Caco-2 (cell line): Measurements from ENCODE around the gene EAPP. TPM values are rescaled to one million over a fixed set of nuclear protein-coding genes. Genes with fewer than 3 reads are reported as not detected.
"Not testable (repeated sequence)": the region's sequence is repeated elsewhere in the genome, so short reads cannot be mapped to it uniquely, and the experiment has no call there.

Experiments
- BruUV-seq: library from RNA; stranded (reverse); fragments of 400-500 nt; replicated peaks from 2 replicates; lab custom pipeline; 2021; lab: Mats Ljungman, UMichigan
- CTCF ChIA-PET: fragments of 300-600 bp; sonication (Branson Sonifier 250); formaldehyde crosslinking; loops from one replicate; lab custom pipeline; 2022; ENCODE audit warnings: antibody characterized with exemption; lab: Charles Lee
- POLR2A ChIA-PET: fragments of 300-600 bp; sonication (Branson Sonifier 250); formaldehyde crosslinking; loops from one replicate; lab custom pipeline; 2022; ENCODE audit warnings: antibody characterized with exemption; lab: Charles Lee
- DNase-seq, 2 experiments: peaks; one replicate each; pipeline versions ENCODE4 v3.0.0 to v3.0.0-alpha.2; 2020 to 2022
- H3K27me3 ChIP-seq: replicated peaks from 2 replicates; pipeline ENCODE4 v1.6.0; 2011; ENCODE audit warnings: low read length; ENCODE audit not compliant: control insufficient read depth, insufficient read depth
- H3K36me3 ChIP-seq: 2 replicates; pipeline ENCODE4 v1.5.1; 2011; ENCODE audit warnings: low read length; ENCODE audit not compliant: control insufficient read depth, insufficient read depth
- H3K4me1 ChIP-seq: fragments of 250-450 bp; sonication (Bioruptor Pico); 2 replicates; pipeline ENCODE4 v1.5.1; 2020; ENCODE audit warnings: mild to moderate bottlenecking
- H3K4me3 ChIP-seq: 2 replicates; pipeline ENCODE4 v1.5.1; 2011; ENCODE audit warnings: low read depth, mild to moderate bottlenecking, control low read depth, low read length
- H3K9me3 ChIP-seq: fragments of 250-450 bp; sonication (Bioruptor Pico); 2 replicates; pipeline ENCODE4 v1.5.1; 2020; ENCODE audit warnings: mild to moderate bottlenecking, moderate library complexity
- H3K27ac Mint-ChIP-seq: one replicate; pipeline ENCODE4 v1.8.0; 2022; ENCODE audit warnings: mixed read lengths; ENCODE audit not compliant: unreplicated experiment
- H3K27me3 Mint-ChIP-seq: one replicate; pipeline ENCODE4 v1.8.0; 2022; ENCODE audit warnings: mixed read lengths; ENCODE audit not compliant: insufficient read depth, unreplicated experiment
- H3K36me3 Mint-ChIP-seq: one replicate; pipeline ENCODE4 v1.8.0; 2022; ENCODE audit warnings: mild to moderate bottlenecking, mixed read lengths; ENCODE audit not compliant: insufficient read depth, unreplicated experiment
- H3K4me1 Mint-ChIP-seq: one replicate; pipeline ENCODE4 v1.8.0; 2022; ENCODE audit warnings: low read depth, mixed read lengths; ENCODE audit not compliant: unreplicated experiment
- H3K4me3 Mint-ChIP-seq: one replicate; pipeline ENCODE4 v1.8.0; 2022; ENCODE audit warnings: mild to moderate bottlenecking, moderate library complexity, mixed read lengths; ENCODE audit not compliant: unreplicated experiment
- H3K9me3 Mint-ChIP-seq: one replicate; pipeline ENCODE4 v1.8.0; 2022; ENCODE audit warnings: mixed read lengths; ENCODE audit not compliant: unreplicated experiment
- intact Hi-C: fragments of 100-400 bp; cut with micrococcal nuclease; formaldehyde crosslinking; loops from one replicate; pipeline ENCODE4 v1.10.0; 2022; ENCODE audit not compliant: unreplicated experiment
- total RNA-seq: library from RNA; stranded (reverse); gene quantifications from 2 replicates; pipeline ENCODE4 v1.2.3, GENCODE V29; 2022
- TF ChIP-seq, protein P1 (sequence below), 2 experiments: fragments of 200-600 bp in 1 of 2; IDR thresholded peaks; 1 replicate in 1 of 2; 2 replicates in 1 of 2; pipeline versions ENCODE4 v1.5.1 to v1.8.0; 2011 to 2022; ENCODE audit warnings: antibody characterized with exemption in 1 of 2, control low read depth in 1 of 2, inconsistent platforms in 1 of 2, low read depth in 1 of 2, low read length in 1 of 2, mild to moderate bottlenecking in 1 of 2, moderate library complexity in 1 of 2; ENCODE audit not compliant: insufficient read depth in 1 of 2, severe bottlenecking in 1 of 2, unreplicated experiment in 1 of 2

Gene EAPP
- total RNA-seq, 1 experiment from 2014 or later = 30.7 TPM

GRCh38 chr14:34536951-34537676, 2.4 kb downstream of the EAPP start:
- no peak overlapping the region for H3K4me3 Mint-ChIP-seq
- no peak overlapping the region for H3K27ac Mint-ChIP-seq
- intact Hi-C loops = loop anchor here (5.0 to 10.0 kb wide), 2 partner anchors 75 to 172 kb away; partner anchors contain the start of gene SPTSSA
- DNase-seq = peak in 1 of 2 experiments; percentile 46
- no TSS peak for BruUV-seq
- H3K27me3 Mint-ChIP-seq = no peaks in the 10 kb centered on the region
- H3K36me3 Mint-ChIP-seq = peaks cover 32% of the 10 kb centered on the region
- CTCF ChIA-PET = no interaction called here
- POLR2A ChIA-PET = no interaction called here
- H3K4me3 ChIP-seq = no peak overlapping the region
- 0 out of 2 replicates have a peak, but pooled peaks cover 3% of the 10 kb centered on the region for H3K36me3 ChIP-seq
- no peaks in the 10 kb centered on the region for H3K9me3 Mint-ChIP-seq
- no peaks in the 10 kb centered on the region for H3K9me3 ChIP-seq
- H3K27me3 ChIP-seq = no peaks in the 10 kb centered on the region
- H3K4me1 ChIP-seq = peaks cover 24% of the 10 kb centered on the region
- H3K4me1 Mint-ChIP-seq = peaks cover 6% of the 10 kb centered on the region
- TF ChIP-seq, protein P1, sequence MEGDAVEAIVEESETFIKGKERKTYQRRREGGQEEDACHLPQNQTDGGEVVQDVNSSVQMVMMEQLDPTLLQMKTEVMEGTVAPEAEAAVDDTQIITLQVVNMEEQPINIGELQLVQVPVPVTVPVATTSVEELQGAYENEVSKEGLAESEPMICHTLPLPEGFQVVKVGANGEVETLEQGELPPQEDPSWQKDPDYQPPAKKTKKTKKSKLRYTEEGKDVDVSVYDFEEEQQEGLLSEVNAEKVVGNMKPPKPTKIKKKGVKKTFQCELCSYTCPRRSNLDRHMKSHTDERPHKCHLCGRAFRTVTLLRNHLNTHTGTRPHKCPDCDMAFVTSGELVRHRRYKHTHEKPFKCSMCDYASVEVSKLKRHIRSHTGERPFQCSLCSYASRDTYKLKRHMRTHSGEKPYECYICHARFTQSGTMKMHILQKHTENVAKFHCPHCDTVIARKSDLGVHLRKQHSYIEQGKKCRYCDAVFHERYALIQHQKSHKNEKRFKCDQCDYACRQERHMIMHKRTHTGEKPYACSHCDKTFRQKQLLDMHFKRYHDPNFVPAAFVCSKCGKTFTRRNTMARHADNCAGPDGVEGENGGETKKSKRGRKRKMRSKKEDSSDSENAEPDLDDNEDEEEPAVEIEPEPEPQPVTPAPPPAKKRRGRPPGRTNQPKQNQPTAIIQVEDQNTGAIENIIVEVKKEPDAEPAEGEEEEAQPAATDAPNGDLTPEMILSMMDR (IDR thresholded peaks at IDR 0.05; ENCODE audit: insufficient read depth in 1 of 2, low read depth in 1 of 2, low read length in 1 of 2, severe bottlenecking in 1 of 2, unreplicated experiment in 1 of 2) = no peak

DNA sequence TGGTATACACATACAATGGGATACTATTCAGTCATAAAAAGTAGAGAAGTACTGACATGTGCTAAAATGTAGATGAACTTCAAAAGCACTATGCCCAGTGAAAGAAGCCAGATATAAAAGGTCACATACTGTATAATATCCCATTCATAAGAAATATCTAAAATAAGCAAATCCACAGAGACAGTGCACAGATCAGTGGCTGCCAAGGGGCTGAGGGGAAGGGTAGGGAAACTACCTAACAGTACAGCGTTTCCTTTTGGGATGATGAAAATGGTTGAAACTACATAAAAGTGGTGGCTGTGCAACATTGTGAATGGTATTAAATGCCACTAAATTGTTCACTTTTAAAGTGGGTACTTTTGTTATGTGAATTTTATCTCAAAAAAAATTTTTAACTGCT, 11.9 kb downstream of the EAPP start:
- Histone ChIP-seq H3K27me3 (no peaks in the 10 kb centered on the region), H3K9me3 (no peaks in the 10 kb centered on the region), H3K4me1 (no peaks in the 10 kb centered on the region), H3K4me3 (no peak overlapping the region), H3K36me3 (peaks cover under 1% of the 10 kb centered on the region)
- no peaks in the 10 kb centered on the region for H3K4me1 Mint-ChIP-seq
- TF ChIP-seq, protein P1 (IDR thresholded peaks at IDR 0.05; ENCODE audit: insufficient read depth in 1 of 2, low read depth in 1 of 2, low read length in 1 of 2, severe bottlenecking in 1 of 2, unreplicated experiment in 1 of 2) = no peak
- ChIA-PET POLR2A (no interaction called here), CTCF (interaction anchor here (0.5 kb wide), 1 partner anchor 497 kb away, joined by 3 read pairs; no protein-coding TSS in a partner anchor)
- H3K4me3 Mint-ChIP-seq = no peak overlapping the region
- intact Hi-C loops = no loop called here
- H3K27ac Mint-ChIP-seq = no peak overlapping the region
- H3K36me3 Mint-ChIP-seq = peaks cover 75% of the 10 kb centered on the region
- no peak for DNase-seq
- no peaks in the 10 kb centered on the region for H3K9me3 Mint-ChIP-seq
- H3K27me3 Mint-ChIP-seq = no peaks in the 10 kb centered on the region
- BruUV-seq = no TSS peak

DNA sequence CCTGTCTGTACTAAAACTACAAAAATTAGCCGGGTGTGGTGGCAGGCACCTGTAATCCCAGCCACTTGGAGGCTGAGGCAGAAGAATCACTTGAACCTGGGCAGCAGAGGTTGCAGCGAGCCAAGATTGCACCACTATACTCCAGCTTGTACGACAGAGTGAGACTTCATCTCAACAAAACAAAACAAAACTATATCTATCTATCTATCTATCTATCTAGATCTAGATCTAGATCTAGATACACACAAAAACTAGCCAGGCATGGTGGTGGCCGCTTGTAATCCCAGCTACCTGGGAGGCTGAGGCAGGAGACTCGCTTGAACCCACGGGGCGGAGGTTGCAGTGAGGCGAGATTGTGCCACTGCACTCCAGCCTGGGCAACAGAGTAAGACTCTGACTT, 15.3 kb downstream of the EAPP start:
- H3K27me3 ChIP-seq, H3K4me3 ChIP-seq, POLR2A ChIA-PET, H3K9me3 ChIP-seq, CTCF ChIA-PET, H3K27ac Mint-ChIP-seq, H3K36me3 ChIP-seq, DNase-seq, BruUV-seq, H3K27me3 Mint-ChIP-seq, intact Hi-C loops, H3K9me3 Mint-ChIP-seq, H3K4me3 Mint-ChIP-seq: not testable (repeated sequence)
- peaks cover 11% of the 10 kb centered on the region for H3K4me1 ChIP-seq
- Mint-ChIP-seq H3K36me3 (peaks cover 85% of the 10 kb centered on the region), H3K4me1 (peaks cover 10% of the 10 kb centered on the region)
